Neural progenitor cell (in vitro differentiated cells): ENCODE data around the gene ALKBH4.

Experiments used
- CTCF ChIP-seq: fragments of 200-600 bp; sonication (generic); IDR thresholded peaks from 2 replicates; pipeline ENCODE4 v1.5.1; 2017; ENCODE audit warnings: antibody characterized with exemption, mild to moderate bottlenecking
- EZH2phosphoT487 ChIP-seq: fragments of 200-600 bp; sonication (generic); IDR thresholded peaks from 2 replicates; pipeline ENCODE4 v1.6.1; 2017; ENCODE audit warnings: antibody characterized with exemption

GRCh38 chr7:102471791-102472125 is 7.1 kb upstream of the ALKBH4 start:
- no peak for TF ChIP-seq EZH2phosphoT487
- TF ChIP-seq CTCF: no peak
